Body of pancreas (tissue), 4 donors: Measurements from ENCODE around the gene RPGRIP1L. TPM values are rescaled to one million over a fixed set of nuclear protein-coding genes. Genes with fewer than 3 reads are reported as not detected.

Source experiments
- ATAC-seq: fragments of 150-250 bp; one replicate; pipeline ENCODE4 v1.9.1; 2016
- DNase-seq, 4 donors: peaks; one replicate each; pipeline ENCODE4 v3.0.0-alpha.2; 2019
- H3K27ac ChIP-seq, 4 donors: fragments of 200-600 bp; sonication (generic); 1 replicate in 3 of 4; 2 replicates in 1 of 4; pipeline versions ENCODE4 v1.5.1 to v1.6.1; 2016 to 2019; ENCODE audit warnings: mild to moderate bottlenecking in 1 of 4, mixed read lengths in 1 of 4, moderate library complexity in 1 of 4
- H3K27me3 ChIP-seq, 2 donors: fragments of 200-600 bp; sonication (generic); one replicate each; pipeline ENCODE4 v1.6.0; 2016; ENCODE audit warnings: mild to moderate bottlenecking in 1 of 2
- H3K36me3 ChIP-seq, 2 donors: fragments of 200-600 bp; sonication (generic); replicated peaks in 1 of 2; 2 replicates each; pipeline ENCODE4 v1.5.1; 2016; ENCODE audit warnings: low read depth in 2 of 2; ENCODE audit not compliant: insufficient read depth in 1 of 2
- H3K4me1 ChIP-seq: fragments of 200-600 bp; sonication (generic); one replicate; pipeline ENCODE4 v1.6.0; 2016
- H3K4me3 ChIP-seq, 2 donors: fragments of 200-600 bp; sonication (generic); 1 replicate in 1 of 2; 2 replicates in 1 of 2; pipeline ENCODE4 v1.5.1; 2016 to 2019
- H3K9me3 ChIP-seq, 3 donors: fragments of 200-600 bp; sonication (generic); 1 replicate in 2 of 3; 2 replicates in 1 of 3; pipeline ENCODE4 v1.5.1; 2016
- POLR2A ChIP-seq, 3 donors: fragments of 450-650 bp; IDR thresholded peaks; one replicate each; pipeline ENCODE4 v1.6.1; 2016; ENCODE audit warnings: antibody characterized with exemption in 3 of 3, mild to moderate bottlenecking in 2 of 3
- WGBS, 2 donors: methylation state at CpG; one replicate each; pipeline ENCODE4 v1.1.5; 2017; 5-methylcytosine and 5-hydroxymethylcytosine counted together
- intact Hi-C: fragments of 100-400 bp; cut with DNase I; formaldehyde crosslinking; loops from one replicate; pipeline ENCODE4 v1.15.1; 2023
- total RNA-seq, 2 donors: library from RNA; depleted of rRNA; stranded (reverse); fragments of >200 nt; gene quantifications; one replicate each; pipeline ENCODE4 v1.1.0, GENCODE V29; 2016
- TF ChIP-seq, protein P1 (sequence below), 7 experiments: fragments of 450-650 bp in 4 of 7; fragments of 200-600 bp in 3 of 7; sonication (generic) in 3 of 7; IDR thresholded peaks; one replicate each; pipeline ENCODE4 v1.5.1; 2016 to 2019; ENCODE audit warnings: antibody characterized with exemption in 7 of 7

The RPGRIP1L gene
- total RNA-seq, 2 donors from 2014 or later, result 2.9 to 4.3 TPM

DNA sequence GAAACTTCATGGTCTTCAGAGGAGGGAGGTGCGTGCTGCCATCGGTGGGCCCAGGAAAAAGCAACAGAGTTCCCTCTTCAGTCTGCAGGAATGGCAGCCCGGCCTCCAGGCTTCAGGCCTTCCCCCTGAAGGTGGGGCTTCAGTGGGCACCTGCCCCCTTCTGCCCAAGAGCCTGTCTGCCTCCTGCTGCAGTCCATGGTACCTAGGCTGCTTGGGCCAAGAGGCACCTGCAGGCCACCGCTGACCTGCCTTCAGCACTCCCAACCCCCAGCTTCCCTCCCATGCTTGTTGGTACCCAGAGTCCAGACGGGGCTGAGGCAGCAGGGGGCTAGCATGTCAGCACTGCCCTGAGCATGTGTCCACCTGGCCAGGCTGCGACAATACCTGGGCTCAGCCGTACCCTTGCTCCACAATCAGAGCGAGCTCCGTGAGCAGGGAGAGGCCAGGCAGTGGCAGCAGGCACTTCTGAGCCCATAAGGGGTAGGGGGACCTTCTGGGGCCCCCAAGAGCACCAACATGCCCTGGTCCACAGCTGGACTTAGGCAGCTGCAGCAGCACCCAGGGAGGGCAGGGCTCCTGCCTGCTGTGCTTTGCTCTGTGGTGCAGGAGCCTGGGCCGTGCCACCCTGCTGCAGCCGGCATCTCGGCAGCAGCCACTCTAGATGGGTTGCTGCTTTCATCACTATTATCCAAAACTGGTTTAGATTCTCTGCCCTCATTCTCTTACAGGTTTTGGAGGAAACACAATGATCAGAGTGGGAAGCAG, 123.4 kb downstream of the RPGRIP1L start:
- no peak for DNase-seq
- no peaks in the 10 kb centered on the region for H3K36me3 ChIP-seq
- TF ChIP-seq, protein P1, sequence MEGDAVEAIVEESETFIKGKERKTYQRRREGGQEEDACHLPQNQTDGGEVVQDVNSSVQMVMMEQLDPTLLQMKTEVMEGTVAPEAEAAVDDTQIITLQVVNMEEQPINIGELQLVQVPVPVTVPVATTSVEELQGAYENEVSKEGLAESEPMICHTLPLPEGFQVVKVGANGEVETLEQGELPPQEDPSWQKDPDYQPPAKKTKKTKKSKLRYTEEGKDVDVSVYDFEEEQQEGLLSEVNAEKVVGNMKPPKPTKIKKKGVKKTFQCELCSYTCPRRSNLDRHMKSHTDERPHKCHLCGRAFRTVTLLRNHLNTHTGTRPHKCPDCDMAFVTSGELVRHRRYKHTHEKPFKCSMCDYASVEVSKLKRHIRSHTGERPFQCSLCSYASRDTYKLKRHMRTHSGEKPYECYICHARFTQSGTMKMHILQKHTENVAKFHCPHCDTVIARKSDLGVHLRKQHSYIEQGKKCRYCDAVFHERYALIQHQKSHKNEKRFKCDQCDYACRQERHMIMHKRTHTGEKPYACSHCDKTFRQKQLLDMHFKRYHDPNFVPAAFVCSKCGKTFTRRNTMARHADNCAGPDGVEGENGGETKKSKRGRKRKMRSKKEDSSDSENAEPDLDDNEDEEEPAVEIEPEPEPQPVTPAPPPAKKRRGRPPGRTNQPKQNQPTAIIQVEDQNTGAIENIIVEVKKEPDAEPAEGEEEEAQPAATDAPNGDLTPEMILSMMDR (IDR thresholded peaks at IDR 0.05), result no peak
- TF ChIP-seq POLR2A (IDR thresholded peaks at IDR 0.05), result no peak

DNA sequence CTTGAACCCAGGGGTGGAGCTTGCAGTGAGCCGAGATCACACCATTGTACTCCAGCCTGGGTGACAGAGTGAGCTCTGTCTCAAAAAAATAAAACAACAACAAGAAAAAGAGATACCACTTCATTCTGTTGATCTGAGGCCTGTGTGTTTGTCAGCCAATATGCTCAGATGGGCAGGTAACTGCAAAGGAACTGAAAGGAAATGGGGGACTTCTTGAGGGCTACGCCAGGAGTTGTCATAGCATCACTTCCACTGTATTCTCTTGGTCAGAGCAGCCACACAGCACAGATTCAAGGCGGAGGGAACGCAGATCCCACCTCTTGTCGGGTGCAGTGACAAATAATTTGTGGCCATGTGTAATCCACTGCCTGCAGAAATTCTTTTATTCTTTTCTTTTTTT, 126.8 kb downstream of the RPGRIP1L start:
- no peak for TF ChIP-seq POLR2A (IDR thresholded peaks at IDR 0.05)
- TF ChIP-seq, protein P1 (IDR thresholded peaks at IDR 0.05), result no peak
- Histone ChIP-seq H3K27ac (no peak overlapping the region), H3K9me3 (no peaks in the 10 kb centered on the region), H3K27me3 (no peaks in the 10 kb centered on the region), H3K36me3 (no peaks in the 10 kb centered on the region), H3K4me1 (no peaks in the 10 kb centered on the region), H3K4me3 (no peak overlapping the region)
- intact Hi-C loops, result no loop called here
- no peak for ATAC-seq
- no peak for DNase-seq
- WGBS, 2 donors, result 92 to 94% methylated on average over 5 of the region's 5 CpGs

More for the DNA sequence above, 123.4 kb downstream of the RPGRIP1L start:
- intact Hi-C loops, result no loop called here
- Histone ChIP-seq H3K4me1 (no peaks in the 10 kb centered on the region), H3K27me3 (no peaks in the 10 kb centered on the region), H3K9me3 (no peaks in the 10 kb centered on the region), H3K4me3 (no peak overlapping the region), H3K27ac (no peak overlapping the region)
- ATAC-seq, result no peak
- WGBS, 2 donors, result 88% methylated on average over 12 of the region's 12 CpGs; no CpG with 5 or more reads in 1 of the 2 donors

DNA sequence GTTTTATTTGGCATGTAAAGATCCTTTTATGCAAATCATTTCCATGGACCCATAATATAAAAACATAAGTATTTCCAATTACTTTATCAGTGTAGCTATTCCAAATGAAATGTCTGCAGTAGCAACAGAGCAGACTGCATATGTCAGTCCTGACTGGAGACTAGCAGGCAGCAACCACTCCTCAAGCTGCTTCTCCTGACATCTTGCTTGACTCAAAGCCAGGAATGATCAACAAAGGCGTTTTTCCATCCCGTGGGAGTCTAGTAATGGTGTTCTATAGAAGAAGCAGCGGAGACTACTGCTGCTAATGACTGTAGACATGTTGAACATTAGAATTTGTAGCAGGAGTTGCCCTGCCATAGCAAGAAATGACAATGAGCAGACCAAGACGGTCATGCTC, 127.4 kb downstream of the RPGRIP1L start:
- no peak for TF ChIP-seq POLR2A (IDR thresholded peaks at IDR 0.05)
- TF ChIP-seq, protein P1 (IDR thresholded peaks at IDR 0.05), result no peak
- 70 to 75% methylated on average over 4 of the region's 4 CpGs for whole genome bisulfite sequencing, 2 donors
- H3K36me3 ChIP-seq, result no peaks in the 10 kb centered on the region

DNA sequence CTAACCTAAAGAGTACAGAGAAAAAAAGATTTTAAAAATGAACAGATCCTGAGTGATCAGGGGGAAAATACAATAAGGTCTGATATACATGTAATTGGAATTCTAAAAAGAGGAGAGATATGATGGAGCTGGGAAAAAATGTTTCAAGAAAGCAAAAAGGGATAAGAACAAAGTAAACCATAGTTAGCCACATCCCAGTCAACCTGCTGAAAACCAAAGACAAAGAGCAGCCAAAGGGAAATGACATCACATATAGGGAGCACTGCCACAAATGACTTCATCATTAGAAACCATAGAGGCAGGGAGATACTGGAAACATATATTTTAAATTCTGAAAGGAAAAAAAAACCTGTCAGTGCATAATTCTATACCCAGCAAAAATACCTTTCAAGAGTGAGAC, 131.9 kb downstream of the RPGRIP1L start:
- Histone ChIP-seq H3K4me3 (no peak overlapping the region), H3K9me3 (no peaks in the 10 kb centered on the region), H3K27me3 (no peaks in the 10 kb centered on the region), H3K27ac (no peak overlapping the region), H3K36me3 (no peaks in the 10 kb centered on the region), H3K4me1 (no peaks in the 10 kb centered on the region)
- TF ChIP-seq, protein P1 (IDR thresholded peaks at IDR 0.05), result no peak
- no peak for TF ChIP-seq POLR2A (IDR thresholded peaks at IDR 0.05)
- ATAC-seq, result no peak
- intact Hi-C loops, result no loop called here
- DNase-seq, result no peak

More for the DNA sequence above, 127.4 kb downstream of the RPGRIP1L start:
- Histone ChIP-seq H3K27ac (no peak overlapping the region), H3K27me3 (no peaks in the 10 kb centered on the region), H3K4me3 (no peak overlapping the region), H3K4me1 (no peaks in the 10 kb centered on the region), H3K9me3 (no peaks in the 10 kb centered on the region)
- intact Hi-C loops, result no loop called here
- ATAC-seq (no peak), DNase-seq (no peak)
